Breast epithelium (tissue), 3 donors: ENCODE measurements around the gene ALKAL2.

Source experiments
- POLR2A ChIP-seq: fragments of 450-650 bp; IDR thresholded peaks from one replicate; pipeline ENCODE4 v1.6.1; 2016; ENCODE audit warnings: antibody characterized with exemption, mild to moderate bottlenecking, moderate library complexity
- TF ChIP-seq, protein P1 (sequence below), 3 donors: fragments of 450-650 bp; IDR thresholded peaks; one replicate each; pipeline ENCODE4 v1.5.1; 2016 to 2017; ENCODE audit warnings: antibody characterized with exemption in 3 of 3, mild to moderate bottlenecking in 3 of 3, moderate library complexity in 3 of 3

DNA sequence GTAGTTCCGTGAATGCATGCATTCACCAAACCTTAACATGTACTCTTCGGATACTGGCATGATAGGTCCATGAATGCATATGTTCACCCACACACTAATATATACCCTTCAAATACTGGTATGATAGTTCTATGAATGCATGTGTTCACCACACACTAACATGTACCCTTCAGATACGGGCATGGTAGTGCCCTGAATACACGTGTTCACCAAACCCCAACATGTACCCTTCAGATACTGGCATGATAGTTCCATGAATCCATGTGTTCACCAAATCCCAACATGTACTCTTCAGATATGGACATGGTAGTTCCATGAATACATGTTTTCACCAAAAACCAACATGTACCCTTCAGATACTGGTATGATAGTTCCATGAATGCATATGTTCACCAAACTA lies 48.5 kb upstream of the ALKAL2 start:
- TF ChIP-seq, protein P1, sequence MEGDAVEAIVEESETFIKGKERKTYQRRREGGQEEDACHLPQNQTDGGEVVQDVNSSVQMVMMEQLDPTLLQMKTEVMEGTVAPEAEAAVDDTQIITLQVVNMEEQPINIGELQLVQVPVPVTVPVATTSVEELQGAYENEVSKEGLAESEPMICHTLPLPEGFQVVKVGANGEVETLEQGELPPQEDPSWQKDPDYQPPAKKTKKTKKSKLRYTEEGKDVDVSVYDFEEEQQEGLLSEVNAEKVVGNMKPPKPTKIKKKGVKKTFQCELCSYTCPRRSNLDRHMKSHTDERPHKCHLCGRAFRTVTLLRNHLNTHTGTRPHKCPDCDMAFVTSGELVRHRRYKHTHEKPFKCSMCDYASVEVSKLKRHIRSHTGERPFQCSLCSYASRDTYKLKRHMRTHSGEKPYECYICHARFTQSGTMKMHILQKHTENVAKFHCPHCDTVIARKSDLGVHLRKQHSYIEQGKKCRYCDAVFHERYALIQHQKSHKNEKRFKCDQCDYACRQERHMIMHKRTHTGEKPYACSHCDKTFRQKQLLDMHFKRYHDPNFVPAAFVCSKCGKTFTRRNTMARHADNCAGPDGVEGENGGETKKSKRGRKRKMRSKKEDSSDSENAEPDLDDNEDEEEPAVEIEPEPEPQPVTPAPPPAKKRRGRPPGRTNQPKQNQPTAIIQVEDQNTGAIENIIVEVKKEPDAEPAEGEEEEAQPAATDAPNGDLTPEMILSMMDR (IDR thresholded peaks at IDR 0.05) = no peak
- TF ChIP-seq POLR2A = no peak
